Measurements from ENCODE around the gene CHRDL2.
"Not testable (repeated sequence)": the region's sequence is repeated elsewhere in the genome, so short reads cannot be mapped to it uniquely, and the experiment has no call there.

The CHRDL2 gene

GRCh38 chr11:74669211-74670160, 61.7 kb downstream of the CHRDL2 start:
- CTCF ChIA-PET = no interaction called here

DNA sequence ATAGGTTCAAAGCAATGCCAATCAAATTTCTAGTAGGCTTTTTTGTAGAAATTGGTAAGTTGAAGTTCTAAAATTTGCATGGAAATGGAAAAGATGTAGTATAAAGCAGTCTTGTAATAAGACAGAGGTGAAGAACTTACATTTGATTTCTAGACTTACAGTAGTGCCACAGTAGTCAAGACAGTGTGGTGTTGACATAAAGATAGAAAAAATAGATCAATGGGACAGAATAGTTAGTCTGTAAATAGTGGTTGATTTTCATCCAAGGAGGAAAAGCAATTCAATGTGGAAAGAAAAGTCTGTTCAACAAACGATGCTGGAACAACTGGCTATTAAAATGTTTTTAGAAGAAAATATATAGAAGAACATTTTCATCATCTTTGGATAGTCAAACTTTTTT, 67.9 kb downstream of the CHRDL2 start:
- no peak overlapping the region for H3K27ac ChIP-seq
- TF ChIP-seq CTCF (conservative IDR thresholded peaks at IDR 0.05; ENCODE audit: low read depth) = no peak
- DNase-seq (ENCODE audit: low spot score) = no peak
- CTCF ChIA-PET = interaction anchor here (0.7 kb wide), 1 partner anchor 1007 kb away, joined by 3 read pairs; no protein-coding TSS in a partner anchor
- POLR2A ChIA-PET (ENCODE audit: low non-redundant PET) = no interaction called here

More at GRCh38 chr11:74669211-74670160, 61.7 kb downstream of the CHRDL2 start:
- DNase-seq (ENCODE audit: low spot score) = no peak
- H3K27ac ChIP-seq = no peak overlapping the region
- POLR2A ChIA-PET (ENCODE audit: low non-redundant PET) = no interaction called here
- TF ChIP-seq CTCF (conservative IDR thresholded peaks at IDR 0.05; ENCODE audit: low read depth) = no peak

DNA sequence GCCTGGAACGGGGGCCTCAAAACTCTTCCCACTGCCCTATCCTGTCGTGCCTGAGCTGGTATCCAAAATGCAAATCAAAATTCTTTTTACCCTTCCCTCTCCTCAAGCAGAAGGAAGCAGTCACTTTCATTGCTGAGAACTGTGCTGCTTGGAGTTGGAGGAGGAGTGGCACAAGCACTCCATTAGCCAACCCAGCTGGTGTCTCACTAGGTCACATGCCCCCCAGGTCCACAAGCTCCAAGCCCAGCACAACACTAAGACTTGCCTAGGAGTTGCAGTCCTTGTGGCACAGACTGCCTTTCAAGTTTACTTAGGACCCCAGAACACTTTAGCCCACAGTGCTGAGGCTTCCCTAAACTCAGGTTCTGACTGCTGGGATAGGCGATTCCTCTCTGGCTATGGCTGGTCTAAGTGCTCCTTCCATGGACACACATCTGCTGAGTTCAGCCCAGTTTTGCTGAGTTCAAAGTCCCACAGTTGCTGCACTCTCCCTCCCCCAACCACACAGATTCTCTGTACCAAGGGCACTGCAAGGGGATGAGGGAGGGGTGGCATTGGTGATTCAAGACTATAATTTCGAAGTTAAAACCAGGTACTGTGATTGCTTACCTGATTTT, 68.6 kb downstream of the CHRDL2 start:
- no peak overlapping the region for H3K27ac ChIP-seq
- TF ChIP-seq CTCF (conservative IDR thresholded peaks at IDR 0.05; ENCODE audit: low read depth) = no peak
- CTCF ChIA-PET = interaction anchor here (0.7 kb wide), 1 partner anchor 1007 kb away, joined by 3 read pairs; no protein-coding TSS in a partner anchor
- DNase-seq (ENCODE audit: low spot score) = no peak
- POLR2A ChIA-PET (ENCODE audit: low non-redundant PET) = no interaction called here

- DNase-seq (ENCODE audit: low spot score); POLR2A ChIA-PET (ENCODE audit: low non-redundant PET); H3K27ac ChIP-seq: not testable (repeated sequence)
- CTCF ChIA-PET = interaction anchor here (0.6 kb wide), 1 partner anchor 34 kb away, joined by 4 read pairs; no protein-coding TSS in a partner anchor
These were observed 72.1 kb downstream of the CHRDL2 start for GRCh38 chr11:74659124-74659523.

GRCh38 chr11:74654976-74655375, 76.2 kb downstream of the CHRDL2 start:
- H3K27ac ChIP-seq = no peak overlapping the region
- ChIA-PET POLR2A (ENCODE audit: low non-redundant PET) (no interaction called here), CTCF (no interaction called here)
- DNase-seq (ENCODE audit: low spot score) = no peak
- no peak for TF ChIP-seq CTCF (conservative IDR thresholded peaks at IDR 0.05; ENCODE audit: low read depth)

- no peak for DNase-seq (ENCODE audit: low spot score)
- CTCF ChIA-PET = interaction anchor here (0.7 kb wide), 1 partner anchor 55 kb away, joined by 3 read pairs; no protein-coding TSS in a partner anchor
These were observed 80.7 kb downstream of the CHRDL2 start for GRCh38 chr11:74650498-74650897.

More at GRCh38 chr11:74650498-74650897, 80.7 kb downstream of the CHRDL2 start:
- H3K27ac ChIP-seq = no peak overlapping the region
- no peak for TF ChIP-seq CTCF (conservative IDR thresholded peaks at IDR 0.05; ENCODE audit: low read depth)
- POLR2A ChIA-PET (ENCODE audit: low non-redundant PET) = no interaction called here
